Fibroblast of skin of right biceps (primary cell): ENCODE results near the gene HOXB3.
A peak's percentile ranks its signal among the peaks of the same experiment; 100 is the strongest.

Source experiments
- DNase-seq: peaks from one replicate; pipeline ENCODE4 v3.0.0-alpha.2; 2013

The HOXB3 gene

DNA sequence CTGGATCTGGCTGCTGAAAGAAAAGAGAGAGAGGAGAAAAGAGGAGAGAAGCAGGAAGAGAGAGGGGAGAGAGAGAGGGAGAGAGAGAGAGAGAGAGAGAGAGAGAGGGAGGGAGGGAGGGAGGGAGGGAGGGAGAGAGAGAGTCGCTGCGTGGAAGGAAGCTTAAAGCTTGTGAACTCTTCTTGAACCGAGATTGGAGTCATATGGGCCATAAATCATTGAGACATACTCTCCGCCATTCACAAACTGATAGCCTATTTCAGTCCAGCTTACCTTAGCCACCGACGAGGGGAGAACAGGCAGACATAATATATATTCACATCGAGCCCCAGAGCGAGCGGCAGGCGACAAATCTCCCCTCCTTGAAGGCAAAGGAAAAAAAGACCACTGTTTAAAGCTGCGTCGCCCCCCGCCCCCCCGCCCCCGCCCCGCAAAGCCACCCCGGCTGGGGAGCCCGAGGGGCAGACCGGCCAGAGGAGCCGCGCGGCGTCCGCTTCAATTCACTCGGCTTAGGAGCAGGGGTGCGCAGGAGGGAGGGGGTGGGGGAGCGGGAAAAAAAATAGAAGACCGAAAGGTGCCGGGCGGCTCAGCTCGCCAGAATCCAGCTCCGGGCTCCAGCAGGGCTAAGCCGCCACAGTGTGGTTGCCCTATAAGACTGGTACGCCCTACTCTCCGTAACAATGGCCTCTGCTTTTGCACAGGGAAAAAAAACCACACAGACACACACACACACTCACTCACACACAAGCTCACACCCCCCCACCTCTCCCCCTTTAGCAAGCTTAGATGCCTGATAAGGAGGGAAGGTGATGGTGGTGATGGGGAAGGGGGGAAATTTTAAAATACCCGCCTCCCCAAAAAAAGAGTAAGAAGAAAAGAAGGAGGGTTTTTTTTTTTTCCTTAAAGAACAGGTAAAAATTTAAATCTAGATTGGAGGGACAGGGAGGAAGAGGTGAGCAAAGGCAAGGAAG is 34.5 kb downstream of the HOXB3 start:
- peak; percentile 98 for DNase-seq

DNA sequence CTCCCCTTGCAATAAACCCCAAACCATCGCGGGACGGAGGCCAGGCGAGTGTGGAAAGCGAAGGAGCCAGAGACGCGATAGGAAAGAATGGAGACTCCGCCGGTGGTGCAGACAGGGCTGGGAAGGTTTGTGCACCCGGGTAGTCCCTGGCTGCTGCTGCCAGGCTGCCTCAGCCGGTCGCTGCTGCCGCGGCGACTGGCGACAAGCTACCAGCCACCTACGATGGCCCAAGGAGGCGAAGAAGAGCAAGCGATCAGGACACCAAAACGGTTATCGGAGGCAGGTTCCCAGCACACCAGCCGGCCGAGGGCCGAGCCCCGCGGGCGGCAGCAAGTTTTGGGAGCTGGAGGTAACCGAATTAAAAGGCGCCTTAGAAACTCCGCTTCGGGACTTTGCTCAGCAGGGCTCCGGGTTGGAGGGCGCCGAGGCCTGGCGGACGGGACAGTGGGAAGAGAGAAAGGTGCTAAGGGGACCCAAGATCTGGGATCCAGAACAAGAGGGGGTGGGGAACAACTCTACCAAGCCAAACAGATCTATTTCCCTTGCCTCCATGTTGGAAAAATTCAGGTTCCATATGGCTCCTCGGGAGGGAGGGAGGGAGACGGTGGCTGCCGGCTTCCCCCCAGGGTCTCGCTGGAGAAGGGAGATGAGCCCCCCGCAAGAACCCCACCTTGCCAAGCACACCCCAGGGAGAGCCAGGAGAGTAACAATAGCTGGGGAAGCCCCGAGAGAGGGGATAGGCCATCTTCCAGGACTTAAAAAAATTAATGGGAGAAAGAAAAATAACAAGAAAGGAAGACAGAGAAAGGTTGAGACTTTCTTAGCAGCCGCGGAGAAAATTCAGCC is 35.4 kb downstream of the HOXB3 start:
- peak; percentile 45 for DNase-seq

GRCh38 chr17:48553826-48554225 is 36.2 kb downstream of the HOXB3 start:
- peak; percentile 17 for DNase-seq

DNA sequence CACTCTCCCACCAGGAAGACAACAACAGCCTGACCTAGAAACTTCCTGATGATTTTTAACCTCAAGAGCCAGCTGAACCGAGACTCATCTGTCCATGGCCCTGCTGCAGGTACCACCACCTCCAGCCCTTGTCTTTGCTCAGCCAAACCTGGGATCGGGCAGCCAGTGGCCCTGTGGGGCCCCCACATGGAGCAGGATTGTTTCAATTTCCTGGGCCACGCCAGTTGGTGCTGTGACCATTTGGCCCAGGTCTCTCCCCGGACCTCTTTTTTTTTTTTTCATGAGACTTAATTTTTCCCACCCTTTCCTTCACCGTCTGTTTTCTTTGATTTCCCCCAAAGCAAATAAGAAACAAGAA is 36.9 kb downstream of the HOXB3 start:
- no peak for DNase-seq

- peak; percentile 66 for DNase-seq
These were observed 37.4 kb downstream of the HOXB3 start for GRCh38 chr17:48552466-48553189.

DNA sequence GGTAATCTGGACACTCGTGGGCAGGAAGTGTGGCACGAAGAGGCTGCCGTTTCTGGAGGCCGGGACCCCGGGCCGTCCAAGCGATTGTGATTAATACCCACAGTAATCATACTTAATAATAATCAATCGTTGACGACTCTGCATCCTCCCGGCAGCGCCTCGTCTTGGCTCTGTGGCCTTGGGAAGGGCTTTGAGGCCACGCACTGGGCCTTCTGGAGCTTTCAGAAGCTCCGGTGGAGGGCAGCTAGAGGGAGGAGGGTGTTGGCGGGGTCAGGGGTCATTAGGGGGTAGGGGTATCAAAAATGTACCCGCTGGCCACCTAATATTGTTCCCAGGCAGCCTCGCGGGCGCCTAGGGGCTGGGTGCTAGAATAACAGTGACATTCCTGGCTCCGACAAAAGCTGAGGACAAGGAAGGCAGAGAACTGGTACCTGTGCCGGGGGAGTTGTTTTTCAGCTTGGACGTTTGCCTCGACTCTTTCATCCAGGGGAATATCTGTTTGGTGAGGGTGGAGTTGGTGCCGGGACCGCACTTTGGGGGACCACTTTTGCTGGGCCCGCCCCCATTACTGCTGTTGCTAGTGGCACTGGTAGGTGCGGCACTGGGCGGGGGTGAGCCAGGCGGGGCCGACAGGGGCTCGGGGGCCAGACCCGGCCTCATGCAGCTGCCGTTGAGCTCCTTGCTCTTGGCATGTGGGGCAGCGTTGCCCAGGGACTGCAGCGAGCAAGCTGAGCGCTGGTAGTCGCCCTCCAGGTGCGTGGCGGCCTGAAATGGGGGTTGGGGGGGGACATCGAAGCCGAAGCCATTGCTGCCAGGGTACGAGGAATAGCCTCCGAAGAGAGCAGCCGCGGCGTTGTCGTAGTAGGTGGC is 38.2 kb downstream of the HOXB3 start:
- DNase-seq: peak; percentile 43

DNA sequence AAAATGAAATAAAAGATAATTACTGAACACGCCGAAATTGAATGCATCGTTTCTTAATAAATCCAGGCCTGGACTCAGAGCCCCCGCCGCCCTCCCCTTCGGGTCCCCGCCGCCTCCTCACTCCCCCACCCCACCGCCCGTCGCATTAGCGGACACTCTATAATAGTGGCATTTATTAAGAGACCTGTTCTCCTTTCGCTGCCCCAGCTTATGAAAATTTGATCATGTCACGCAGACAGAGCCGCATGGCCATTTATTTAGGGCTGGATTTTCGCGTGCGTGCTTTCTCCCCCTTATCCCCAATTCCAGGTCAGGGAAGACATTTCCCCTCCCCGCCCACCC is 38.9 kb downstream of the HOXB3 start:
- DNase-seq: peak; percentile 54

DNA sequence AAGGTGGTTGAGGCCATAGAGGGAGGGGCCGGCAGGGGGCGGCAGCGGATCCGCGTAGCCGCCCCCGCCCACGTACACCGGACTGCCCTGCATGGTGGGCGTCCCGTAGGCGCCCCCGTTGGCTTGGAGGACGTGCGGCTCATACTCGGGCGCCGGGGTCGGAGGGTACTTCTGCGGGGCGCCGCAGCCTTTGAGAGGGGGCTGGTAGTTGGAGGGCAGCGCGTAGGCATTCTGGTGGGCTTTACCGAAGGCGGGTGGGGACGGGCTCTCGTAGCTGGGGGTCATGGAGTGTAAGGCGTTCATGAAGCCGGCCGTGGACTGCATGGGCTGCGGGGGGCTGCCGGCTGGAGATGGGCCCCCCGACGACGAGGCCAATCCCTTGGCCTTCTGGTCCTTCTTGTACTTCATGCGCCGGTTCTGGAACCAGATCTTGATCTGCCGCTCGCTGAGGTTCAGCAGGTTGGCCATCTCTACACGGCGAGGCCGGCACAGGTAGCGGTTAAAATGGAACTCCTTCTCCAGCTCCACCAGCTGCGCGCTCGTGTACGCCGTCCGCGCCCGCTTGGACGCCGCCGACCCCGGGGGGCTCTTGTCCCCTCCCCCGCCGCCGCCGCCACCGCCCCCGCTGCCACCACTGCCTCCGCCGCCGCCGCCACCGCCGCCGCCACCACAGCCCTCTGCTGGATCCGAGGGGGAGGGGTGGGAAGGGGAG is 39.4 kb downstream of the HOXB3 start:
- DNase-seq: peak; percentile 61

DNA sequence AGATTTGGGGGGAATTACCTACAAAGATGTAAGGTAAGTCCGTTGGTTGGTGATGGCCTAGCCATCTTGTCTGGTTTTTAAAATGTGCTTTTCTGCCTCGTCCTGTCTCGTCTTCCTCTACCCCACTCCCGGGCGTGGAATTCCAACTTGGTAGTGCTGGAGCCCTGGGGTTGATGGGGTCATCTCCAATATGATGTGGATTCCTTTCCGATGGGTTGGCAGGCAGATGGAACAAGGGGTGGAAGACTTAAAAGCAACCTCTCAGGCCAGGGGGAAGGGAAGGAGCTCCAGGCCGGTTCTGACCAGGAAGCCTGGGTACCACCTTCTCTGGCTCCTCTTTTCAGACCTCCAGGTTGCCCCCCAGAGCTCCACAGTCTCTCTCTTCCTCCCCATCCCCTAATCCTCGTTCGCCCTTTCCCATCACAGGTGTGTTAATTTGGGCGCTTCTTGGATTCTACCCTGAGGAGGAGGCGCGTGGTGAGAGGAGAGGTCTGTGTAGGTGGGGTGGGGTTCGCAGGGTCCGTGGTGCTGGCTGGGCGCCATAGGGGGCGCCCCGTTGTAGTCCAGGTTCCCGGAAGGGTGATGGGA is 40.0 kb downstream of the HOXB3 start:
- peak; percentile 84 for DNase-seq

DNA sequence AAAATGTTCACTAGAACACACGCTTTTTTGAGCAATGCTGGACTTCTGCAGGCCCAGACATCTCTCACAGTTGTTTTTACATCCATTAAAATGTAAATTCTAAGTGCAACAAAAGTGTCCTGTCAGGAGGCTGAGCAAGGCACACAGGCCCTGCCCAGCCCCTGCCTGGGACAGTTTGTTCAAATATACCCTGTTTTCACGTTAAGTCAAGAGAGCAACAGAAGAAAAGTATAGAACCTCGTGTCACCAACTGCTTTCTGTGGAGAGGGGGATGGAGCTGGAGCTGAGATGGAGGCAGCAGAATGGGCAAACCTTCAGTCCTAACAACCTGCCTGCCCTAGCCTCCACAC is 40.8 kb downstream of the HOXB3 start:
- peak; percentile 37 for DNase-seq

GRCh38 chr17:48548523-48549280 is 41.3 kb downstream of the HOXB3 start:
- no peak for DNase-seq

- peak; percentile 84 for DNase-seq
These were observed 42.1 kb downstream of the HOXB3 start for GRCh38 chr17:48547808-48548522.

GRCh38 chr17:48546924-48547807 is 42.9 kb downstream of the HOXB3 start:
- DNase-seq: peak; percentile 64

DNA sequence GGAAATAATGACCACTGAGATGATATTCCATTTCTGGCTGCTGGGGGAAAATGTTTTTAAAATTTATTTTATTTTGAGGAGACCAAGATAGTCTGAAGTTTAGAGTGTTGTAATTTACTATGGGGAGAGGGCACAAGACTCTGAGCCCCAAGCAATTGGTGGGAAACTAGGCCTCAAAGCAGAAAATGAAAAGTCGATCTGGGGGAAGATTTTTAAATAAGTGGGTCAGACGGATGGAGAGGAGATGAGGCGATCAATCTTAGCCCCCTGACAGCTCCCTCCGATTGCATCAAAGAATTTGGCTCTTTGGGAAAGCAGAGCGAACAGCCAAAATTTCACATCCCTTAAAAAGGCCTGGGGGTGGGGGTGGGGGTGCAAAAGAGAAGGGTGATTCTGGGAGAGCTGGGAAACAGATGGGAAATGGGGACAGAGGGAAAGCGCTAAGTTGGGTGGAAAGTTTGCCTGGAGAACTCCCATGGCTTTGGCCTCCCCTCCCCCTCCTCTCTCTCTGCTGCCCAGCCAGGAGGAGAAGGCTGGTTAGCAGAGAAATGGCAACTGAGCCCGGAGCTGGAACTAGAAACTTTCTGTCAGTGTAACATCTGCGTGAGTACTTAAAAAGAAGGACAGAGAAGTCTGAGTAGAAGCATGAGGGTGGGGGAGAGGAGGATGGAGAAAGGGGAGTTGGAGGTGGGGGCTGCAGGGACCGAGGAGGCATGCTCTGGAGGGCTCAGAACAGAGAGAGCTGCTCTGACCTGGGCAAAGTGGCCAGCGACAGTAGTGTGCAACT is 43.7 kb downstream of the HOXB3 start:
- DNase-seq: peak; percentile 81

DNA sequence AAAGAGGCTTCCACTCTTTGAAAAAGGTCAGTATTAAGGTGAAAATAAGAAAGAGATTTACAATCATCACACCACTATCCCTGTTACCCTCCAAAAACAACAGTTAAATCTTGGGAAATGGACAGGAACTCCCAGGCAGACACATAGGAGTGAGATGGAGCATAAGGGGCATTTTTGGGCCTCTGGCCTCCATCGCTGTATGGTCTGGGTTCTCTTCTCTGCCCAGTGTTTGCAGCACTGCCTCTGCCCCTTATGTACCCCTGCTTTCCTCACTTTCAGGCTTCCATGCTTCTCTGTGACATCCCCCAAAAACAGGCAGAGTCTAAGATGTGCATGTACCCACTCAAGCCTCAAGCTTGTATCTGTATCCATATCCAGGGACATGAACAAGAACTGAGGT is 44.5 kb downstream of the HOXB3 start:
- DNase-seq: no peak

DNA sequence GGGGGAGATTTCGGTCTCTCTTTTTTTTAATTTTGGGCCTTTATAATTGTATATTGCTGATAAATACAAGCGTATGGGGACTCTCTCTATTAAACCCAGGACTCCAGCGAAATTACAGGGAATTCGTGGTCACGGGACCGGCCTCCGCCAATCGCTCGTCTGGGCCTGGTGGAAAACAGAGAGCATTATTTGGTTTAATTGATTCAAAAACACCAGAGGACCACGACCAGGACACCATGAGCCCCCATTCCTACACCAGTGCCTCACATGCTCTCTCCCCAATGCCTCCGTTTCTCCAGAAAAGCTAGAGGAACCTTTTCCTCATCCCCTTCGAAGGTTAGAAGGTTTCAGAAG is 45.0 kb downstream of the HOXB3 start, which contains the start of gene HOXB2:
Gene HOXB2 (minus strand): TSS at position 88 of the 354 bp plus-strand sequence. CDS start 198 bp downstream, outside the sequence.
- peak; percentile 77 for DNase-seq

DNA sequence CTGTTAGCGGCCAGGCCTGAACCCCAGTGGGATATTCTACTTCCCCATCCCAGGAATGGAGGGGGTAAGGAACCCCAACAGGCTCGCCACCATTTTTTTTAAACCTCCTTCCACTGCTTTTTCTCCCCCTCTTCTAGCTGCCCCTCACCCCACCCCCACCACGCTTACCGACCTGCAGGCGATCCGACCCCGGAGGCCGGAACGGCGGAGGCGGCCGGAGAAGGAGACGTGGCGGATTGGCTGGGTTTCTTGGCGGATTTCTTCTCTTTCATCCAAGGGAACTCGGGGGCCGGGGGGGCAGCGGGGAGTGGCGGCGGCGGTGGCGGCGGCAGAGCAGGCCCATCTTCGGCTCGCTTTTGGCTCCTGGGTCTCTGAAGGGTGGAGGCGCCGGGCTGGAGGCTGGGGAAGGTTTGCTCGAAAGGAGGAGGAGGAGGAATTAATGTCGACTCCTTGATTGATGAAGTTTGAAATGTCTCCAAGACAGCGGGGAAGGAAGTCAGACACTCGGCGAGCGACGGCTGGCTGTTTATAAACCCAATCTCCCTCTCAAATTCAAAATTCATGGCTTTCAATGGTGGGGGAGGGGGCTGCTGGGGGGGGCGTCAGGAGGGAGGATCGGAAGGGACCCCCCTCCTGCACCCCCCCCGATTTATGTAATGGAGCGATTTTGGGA is 45.6 kb downstream of the HOXB3 start:
- DNase-seq: peak; percentile 98
